MM.1S (cell line): ENCODE results near the gene LTBP1.

Experiments
- DNase-seq: peaks from one replicate; pipeline ENCODE4 v3.0.0-alpha.2; 2015
- H2AFZ ChIP-seq: fragments of 300-600 bp; sonication (generic); 2 replicates; pipeline ENCODE4 v1.6.0; 2016; ENCODE audit warnings: antibody characterized with exemption, low read length
- H3F3A ChIP-seq: fragments of 300-600 bp; sonication (generic); 2 replicates; pipeline ENCODE4 v1.6.1; 2016; ENCODE audit warnings: mild to moderate bottlenecking, antibody characterized with exemption, low read length, moderate library complexity, mixed read lengths; ENCODE audit not compliant: insufficient read depth
- H3K27ac ChIP-seq: fragments of 300-600 bp; sonication (generic); 2 replicates; pipeline ENCODE4 v1.5.1; 2016; ENCODE audit warnings: mild to moderate bottlenecking, low read length
- H3K27me3 ChIP-seq: fragments of 300-600 bp; sonication (generic); replicated peaks from 2 replicates; pipeline ENCODE4 v1.6.0; 2016; ENCODE audit warnings: low read length; ENCODE audit not compliant: insufficient read depth
- H3K36me3 ChIP-seq: fragments of 300-600 bp; sonication (generic); replicated peaks from 2 replicates; pipeline ENCODE4 v1.6.1; 2016; ENCODE audit warnings: mild to moderate bottlenecking, low read length, mixed read lengths; ENCODE audit not compliant: insufficient read depth
- H3K4me1 ChIP-seq: fragments of 300-600 bp; sonication (generic); 2 replicates; pipeline ENCODE4 v1.6.1; 2016; ENCODE audit warnings: low read length, mixed read lengths
- H3K4me2 ChIP-seq: fragments of 300-600 bp; sonication (generic); 2 replicates; pipeline ENCODE4 v1.6.0; 2016; ENCODE audit warnings: low read depth, low read length
- H3K4me3 ChIP-seq: fragments of 300-600 bp; sonication (generic); 2 replicates; pipeline ENCODE4 v1.5.1; 2016; ENCODE audit warnings: low read length, mixed read lengths
- H3K79me2 ChIP-seq: fragments of 300-600 bp; sonication (generic); 2 replicates; pipeline ENCODE4 v1.6.1; 2016; ENCODE audit warnings: mixed run types, low read length, mixed read lengths
- H3K9ac ChIP-seq: fragments of 300-600 bp; sonication (generic); 2 replicates; pipeline ENCODE4 v1.6.1; 2016; ENCODE audit warnings: low read length, mixed read lengths
- H3K9me2 ChIP-seq: fragments of 300-600 bp; sonication (generic); replicated peaks from 2 replicates; pipeline ENCODE4 v1.6.1; 2016; ENCODE audit warnings: mild to moderate bottlenecking, low read length, mixed read lengths; ENCODE audit not compliant: insufficient read depth
- H3K9me3 ChIP-seq: fragments of 300-600 bp; sonication (generic); replicated peaks from 2 replicates; pipeline ENCODE4 v1.6.1; 2016; ENCODE audit warnings: mild to moderate bottlenecking, low read length, mixed read lengths; ENCODE audit not compliant: insufficient read depth
- H4K20me1 ChIP-seq: fragments of 300-600 bp; sonication (generic); 2 replicates; pipeline ENCODE4 v1.6.1; 2016; ENCODE audit warnings: mild to moderate bottlenecking, low read length, moderate library complexity, mixed read lengths; ENCODE audit not compliant: insufficient read depth
- EZH2 ChIP-seq: fragments of 300-600 bp; sonication (generic); optimal IDR thresholded peaks from 2 replicates; pipeline ENCODE3; 2017; ENCODE audit warnings: low read depth, mild to moderate bottlenecking, antibody characterized with exemption, low read length, mixed read lengths
- EZH2phosphoT487 ChIP-seq: fragments of 300-600 bp; sonication (generic); IDR thresholded peaks from 2 replicates; pipeline ENCODE4 v1.6.1; 2018; ENCODE audit warnings: antibody characterized with exemption, low read length
- TF ChIP-seq, protein P1 (sequence below): fragments of 300-600 bp; sonication (generic); IDR thresholded peaks from 2 replicates; pipeline ENCODE4 v1.5.1; 2016; ENCODE audit warnings: antibody characterized with exemption, low read length, mixed read lengths

LTBP1 gene

DNA sequence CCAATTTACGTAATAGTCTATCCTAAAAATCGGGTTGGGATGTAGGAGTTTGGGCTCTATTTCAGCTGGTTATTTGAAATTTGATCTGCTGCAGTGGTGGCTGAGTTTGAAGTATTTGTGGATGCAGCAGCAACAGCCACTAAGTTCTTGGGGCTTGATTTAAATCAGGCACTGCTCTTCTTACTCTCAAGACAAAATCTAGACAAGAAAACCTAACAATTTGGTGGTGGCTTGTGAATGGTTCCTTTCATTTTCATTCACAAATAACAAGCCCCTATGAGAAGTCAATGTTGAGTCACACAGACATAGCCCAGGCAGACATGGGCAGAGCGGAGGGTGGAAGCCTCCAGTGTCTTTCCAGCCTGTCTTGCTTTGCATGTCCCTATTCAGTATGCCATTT, 199.3 kb downstream of the LTBP1 start:
- no peaks in the 10 kb centered on the region for H4K20me1 ChIP-seq
- H3K27ac ChIP-seq: no peak overlapping the region
- no peaks in the 10 kb centered on the region for H3F3A ChIP-seq
- H3K9ac ChIP-seq: no peak overlapping the region
- H3K36me3 ChIP-seq: no peaks in the 10 kb centered on the region
- H3K4me1 ChIP-seq: no peaks in the 10 kb centered on the region
- no peaks in the 10 kb centered on the region for H3K27me3 ChIP-seq
- H3K79me2 ChIP-seq: no peaks in the 10 kb centered on the region
- no peak for DNase-seq
- TF ChIP-seq EZH2: no peak
- TF ChIP-seq EZH2phosphoT487: no peak
- TF ChIP-seq, protein P1, sequence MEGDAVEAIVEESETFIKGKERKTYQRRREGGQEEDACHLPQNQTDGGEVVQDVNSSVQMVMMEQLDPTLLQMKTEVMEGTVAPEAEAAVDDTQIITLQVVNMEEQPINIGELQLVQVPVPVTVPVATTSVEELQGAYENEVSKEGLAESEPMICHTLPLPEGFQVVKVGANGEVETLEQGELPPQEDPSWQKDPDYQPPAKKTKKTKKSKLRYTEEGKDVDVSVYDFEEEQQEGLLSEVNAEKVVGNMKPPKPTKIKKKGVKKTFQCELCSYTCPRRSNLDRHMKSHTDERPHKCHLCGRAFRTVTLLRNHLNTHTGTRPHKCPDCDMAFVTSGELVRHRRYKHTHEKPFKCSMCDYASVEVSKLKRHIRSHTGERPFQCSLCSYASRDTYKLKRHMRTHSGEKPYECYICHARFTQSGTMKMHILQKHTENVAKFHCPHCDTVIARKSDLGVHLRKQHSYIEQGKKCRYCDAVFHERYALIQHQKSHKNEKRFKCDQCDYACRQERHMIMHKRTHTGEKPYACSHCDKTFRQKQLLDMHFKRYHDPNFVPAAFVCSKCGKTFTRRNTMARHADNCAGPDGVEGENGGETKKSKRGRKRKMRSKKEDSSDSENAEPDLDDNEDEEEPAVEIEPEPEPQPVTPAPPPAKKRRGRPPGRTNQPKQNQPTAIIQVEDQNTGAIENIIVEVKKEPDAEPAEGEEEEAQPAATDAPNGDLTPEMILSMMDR: no peak
- no peaks in the 10 kb centered on the region for H3K9me3 ChIP-seq
- no peaks in the 10 kb centered on the region for H3K9me2 ChIP-seq
- H3K4me3 ChIP-seq: no peak overlapping the region
- no peak overlapping the region for H2AFZ ChIP-seq
- no peak overlapping the region for H3K4me2 ChIP-seq

DNA sequence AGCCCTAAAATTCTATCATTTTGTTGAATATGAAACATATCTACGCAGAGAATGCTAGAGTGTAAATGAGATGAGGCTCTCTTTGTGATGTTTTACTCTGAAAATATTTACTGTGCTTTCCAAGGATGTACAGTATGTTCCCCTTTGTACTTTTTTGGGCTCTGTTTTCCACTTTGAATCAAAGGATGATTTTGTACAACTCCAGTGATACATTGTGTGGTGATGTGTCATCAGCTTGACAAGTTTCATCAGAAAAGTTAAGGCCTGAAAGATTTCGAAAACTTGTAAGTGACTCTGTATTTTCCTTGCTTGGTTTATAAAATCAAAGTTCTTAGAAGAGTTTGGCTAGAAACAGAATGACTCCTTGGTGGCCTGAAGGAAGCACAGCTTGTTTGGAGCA, 206.3 kb downstream of the LTBP1 start:
- no peaks in the 10 kb centered on the region for H3K9me2 ChIP-seq
- no peaks in the 10 kb centered on the region for H3F3A ChIP-seq
- H3K9me3 ChIP-seq: no peaks in the 10 kb centered on the region
- no peaks in the 10 kb centered on the region for H3K4me1 ChIP-seq
- H4K20me1 ChIP-seq: no peaks in the 10 kb centered on the region
- H3K4me2 ChIP-seq: no peak overlapping the region
- no peak overlapping the region for H3K27ac ChIP-seq
- no peak overlapping the region for H3K9ac ChIP-seq
- no peak overlapping the region for H3K4me3 ChIP-seq
- no peaks in the 10 kb centered on the region for H3K27me3 ChIP-seq
- H2AFZ ChIP-seq: no peak overlapping the region
- no peaks in the 10 kb centered on the region for H3K36me3 ChIP-seq
- H3K79me2 ChIP-seq: no peaks in the 10 kb centered on the region
- DNase-seq: no peak
- TF ChIP-seq, protein P1: no peak

DNA sequence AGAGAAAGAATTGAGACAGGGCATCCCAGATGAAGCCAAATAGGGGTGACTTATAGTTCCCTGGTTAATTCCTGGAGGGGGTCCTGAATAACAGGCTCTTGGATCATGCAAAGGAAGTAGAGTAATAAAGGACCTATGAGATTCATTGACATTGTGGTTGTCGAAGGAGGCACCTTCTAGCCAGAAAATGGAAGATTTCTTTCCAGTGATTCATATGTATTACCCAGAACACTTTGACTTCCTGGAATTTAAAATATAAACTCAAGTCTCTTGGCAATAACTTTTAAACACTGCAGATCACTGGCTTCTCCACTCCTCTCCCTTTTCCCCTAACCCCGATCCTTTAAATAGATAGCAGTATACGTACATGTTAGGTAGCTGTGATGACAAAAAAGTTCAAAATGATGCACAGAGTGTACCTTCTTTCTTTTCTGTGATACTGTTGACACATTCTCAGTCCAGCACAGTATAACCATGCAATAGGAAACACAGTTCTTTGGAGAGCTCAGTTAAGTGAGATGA, 211.8 kb downstream of the LTBP1 start:
- no peak overlapping the region for H3K4me2 ChIP-seq
- no peak overlapping the region for H2AFZ ChIP-seq
- H3K36me3 ChIP-seq: no peaks in the 10 kb centered on the region
- H3K9me3 ChIP-seq: no peaks in the 10 kb centered on the region
- H3K4me3 ChIP-seq: no peak overlapping the region
- H3K9ac ChIP-seq: no peak overlapping the region
- H3F3A ChIP-seq: no peaks in the 10 kb centered on the region
- TF ChIP-seq EZH2phosphoT487: no peak
- TF ChIP-seq, protein P1: no peak
- TF ChIP-seq EZH2: no peak
- no peak for DNase-seq
- no peaks in the 10 kb centered on the region for H4K20me1 ChIP-seq
- no peaks in the 10 kb centered on the region for H3K4me1 ChIP-seq
- no peaks in the 10 kb centered on the region for H3K9me2 ChIP-seq
- no peaks in the 10 kb centered on the region for H3K79me2 ChIP-seq
- H3K27me3 ChIP-seq: no peaks in the 10 kb centered on the region
- no peak overlapping the region for H3K27ac ChIP-seq
